Measurements from ENCODE around the gene MS4A2.
"Not testable (repeated sequence)": the region's sequence is repeated elsewhere in the genome, so short reads cannot be mapped to it uniquely, and the experiment has no call there.

Gene MS4A2

GRCh38 chr11:60088364-60088763, at the start of gene MS4A2:
Gene MS4A2 (plus strand): TSS chr11:60088664. CDS start chr11:60088766, 102 bp downstream.
- DNase-seq, result no peak

- no peak for DNase-seq
These were observed 48.4 kb upstream of the MS4A2 start, which contains the start of gene OOSP2 for GRCh38 chr11:60040109-60040508. Gene OOSP2 (plus strand): TSS chr11:60040409. CDS start chr11:60040460, 51 bp downstream.

- not testable (repeated sequence) for DNase-seq
These were observed 38.0 kb upstream of the MS4A2 start for GRCh38 chr11:60050422-60050821.

GRCh38 chr11:60050839-60051238, 37.6 kb upstream of the MS4A2 start:
- DNase-seq, result not testable (repeated sequence)

- DNase-seq, result no peak
These were observed 32.0 kb upstream of the MS4A2 start, which contains the start of gene MS4A3 for GRCh38 chr11:60056349-60056969. Gene MS4A3 (plus strand): TSS chr11:60056665. CDS start chr11:60061161, 4,496 bp downstream.

- no peak for DNase-seq
These were observed 29.4 kb upstream of the MS4A2 start for GRCh38 chr11:60059052-60059451.

GRCh38 chr11:60059521-60060240, 28.8 kb upstream of the MS4A2 start:
- DNase-seq, result no peak

GRCh38 chr11:60064111-60064510, 24.4 kb upstream of the MS4A2 start:
- no peak for DNase-seq

- no peak for DNase-seq
These were observed 22.7 kb upstream of the MS4A2 start for GRCh38 chr11:60065801-60066200.

- no peak for DNase-seq
These were observed 19.0 kb upstream of the MS4A2 start for GRCh38 chr11:60069450-60069849.

GRCh38 chr11:60071644-60072043, 16.8 kb upstream of the MS4A2 start:
- not testable (repeated sequence) for DNase-seq

GRCh38 chr11:60077216-60077817, 11.1 kb upstream of the MS4A2 start:
- DNase-seq, result no peak

- no peak for DNase-seq
These were observed 10.5 kb upstream of the MS4A2 start for GRCh38 chr11:60077981-60078380.

- no peak for DNase-seq
These were observed 9.7 kb upstream of the MS4A2 start for GRCh38 chr11:60078745-60079144.

GRCh38 chr11:60080535-60080934, 7.9 kb upstream of the MS4A2 start:
- no peak for DNase-seq

GRCh38 chr11:60084631-60085273, 3.7 kb upstream of the MS4A2 start:
- no peak for DNase-seq

GRCh38 chr11:60085909-60086308, 2.6 kb upstream of the MS4A2 start:
- no peak for DNase-seq

- no peak for DNase-seq
These were observed 1.2 kb upstream of the MS4A2 start for GRCh38 chr11:60087239-60087638.

GRCh38 chr11:60095477-60096120, 7.1 kb downstream of the MS4A2 start:
- DNase-seq, result no peak

GRCh38 chr11:60097189-60097588, 8.7 kb downstream of the MS4A2 start:
- DNase-seq, result no peak

- no peak for DNase-seq
These were observed 10.0 kb downstream of the MS4A2 start for GRCh38 chr11:60098508-60098907.

GRCh38 chr11:60100516-60100915, 12.1 kb downstream of the MS4A2 start:
- no peak for DNase-seq

GRCh38 chr11:60101368-60101767, 12.9 kb downstream of the MS4A2 start:
- DNase-seq, result not testable (repeated sequence)
